GM12874 (cell line): Measurements from ENCODE around the gene CPPED1.

Experiments used
- CTCF ChIP-seq: IDR thresholded peaks from 2 replicates; pipeline ENCODE4 v1.5.1; 2011; ENCODE audit warnings: low read depth, mild to moderate bottlenecking, control low read depth, low read length, moderate library complexity; ENCODE audit not compliant: insufficient read depth

Gene CPPED1

GRCh38 chr16:12651765-12652512, 151.7 kb downstream of the CPPED1 start:
- no peak for TF ChIP-seq CTCF

DNA sequence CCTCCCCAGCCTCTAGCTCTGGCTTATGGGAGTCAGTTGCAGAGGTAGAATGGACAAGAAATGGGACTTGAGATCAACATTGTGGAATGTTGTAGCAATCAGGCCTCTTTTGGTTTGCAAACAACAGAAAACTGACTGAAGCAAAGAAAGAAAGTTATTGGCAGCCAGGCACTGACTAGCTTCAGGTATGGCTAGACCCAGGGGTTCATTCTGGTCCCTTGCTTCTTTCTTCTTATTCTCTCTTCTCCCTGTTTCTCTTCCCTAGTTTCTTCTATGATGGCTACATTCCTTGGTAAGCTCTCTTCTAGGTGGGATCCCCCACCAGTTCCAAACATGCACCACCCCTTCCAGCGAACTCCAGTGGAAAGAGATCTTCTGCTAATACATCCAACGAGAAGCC, 154.3 kb downstream of the CPPED1 start:
- TF ChIP-seq CTCF: no peak

DNA sequence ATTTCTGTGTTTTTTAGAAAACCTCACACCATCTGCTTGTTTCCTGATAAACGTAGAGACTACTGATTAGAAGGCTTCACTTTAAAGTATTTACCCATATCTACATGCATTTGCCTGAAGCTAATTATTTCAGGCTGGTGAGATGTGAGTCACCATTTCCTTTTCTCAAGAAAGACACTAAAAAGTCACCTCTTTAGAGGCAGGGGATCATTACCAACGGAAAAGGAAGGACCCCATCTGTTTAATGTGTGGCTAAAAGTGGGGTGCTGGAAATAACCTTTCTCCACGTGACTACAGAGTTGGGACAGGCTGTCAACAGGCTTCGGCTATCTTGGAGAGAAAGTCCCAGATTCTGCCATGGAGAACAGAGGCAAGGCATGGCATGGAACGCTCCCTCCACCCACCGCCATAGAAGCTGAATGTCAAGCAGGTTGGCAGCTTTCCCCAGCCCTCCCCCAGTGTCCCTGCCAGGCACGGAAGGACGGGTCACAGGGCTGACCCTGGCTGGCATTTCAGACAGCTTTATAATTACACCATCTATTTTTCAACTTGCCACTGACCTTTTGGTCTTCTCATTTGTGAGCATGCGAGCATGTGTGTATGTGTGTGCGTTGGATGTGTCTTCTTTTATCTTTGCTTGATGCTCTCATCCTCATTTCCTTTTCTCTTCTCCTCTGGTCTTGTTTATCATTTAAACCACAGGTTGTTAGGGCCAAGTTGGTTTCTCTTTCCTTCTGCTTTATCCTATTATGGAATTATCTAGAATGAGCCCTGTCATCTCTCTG, 157.0 kb downstream of the CPPED1 start:
- no peak for TF ChIP-seq CTCF

- TF ChIP-seq CTCF: no peak
Observed at GRCh38 chr16:12646098-12646489, 157.6 kb downstream of the CPPED1 start.

GRCh38 chr16:12643034-12643455, 160.6 kb downstream of the CPPED1 start:
- TF ChIP-seq CTCF: no peak

- TF ChIP-seq CTCF: no peak
Observed at GRCh38 chr16:12639044-12639443, 164.6 kb downstream of the CPPED1 start.

- TF ChIP-seq CTCF: no peak
Observed at GRCh38 chr16:12637002-12637401, 166.7 kb downstream of the CPPED1 start.
